ENCODE data around the gene HNF1B. TPM values are rescaled to one million over a fixed set of nuclear protein-coding genes. Genes with fewer than 3 reads are reported as not detected.

HNF1B gene
- total RNA-seq, 2 experiments from 2014 or later = not detected

- no peak for DNase-seq (ENCODE audit: low spot score)
- TF ChIP-seq EZH2phosphoT487 (IDR thresholded peaks at IDR 0.05; ENCODE audit: borderline replicate concordance, low read depth, low read length) (no peak), CTCF (conservative IDR thresholded peaks at IDR 0.05; ENCODE audit: low read length) (no peak)
- H3K9me3 ChIP-seq (ENCODE audit: low read length) = no peaks in the 10 kb centered on the region
- H3K27ac ChIP-seq (ENCODE audit: low read depth, low read length, poor library complexity, severe bottlenecking) = no peak overlapping the region
- no peaks in the 10 kb centered on the region for H4K20me1 ChIP-seq (ENCODE audit: insufficient read depth, low read length)
- no peak overlapping the region for H3K4me3 ChIP-seq (ENCODE audit: low read depth, low read length, poor library complexity, severe bottlenecking)
- H2AFZ ChIP-seq (ENCODE audit: low read length) = no peak overlapping the region
- CTCF ChIA-PET (ENCODE audit: unreplicated experiment) = no interaction called here
- no peaks in the 10 kb centered on the region for H3K9me2 ChIP-seq (ENCODE audit: insufficient read depth, low read length)
- no peaks in the 10 kb centered on the region for H3K36me3 ChIP-seq (ENCODE audit: insufficient read depth, low read length)
- POLR2A ChIA-PET = no interaction called here
- H3K4me1 ChIP-seq (ENCODE audit: insufficient read depth, low read length, poor library complexity, severe bottlenecking) = no peaks in the 10 kb centered on the region
- no peaks in the 10 kb centered on the region for H3K79me2 ChIP-seq (ENCODE audit: insufficient read depth, low read depth, low read length)
- intact Hi-C loops (cut with micrococcal nuclease; ENCODE audit: unreplicated experiment) = no loop called here
- no peak overlapping the region for H3K4me2 ChIP-seq (ENCODE audit: low read length)
- BruUV-seq (replicated peaks) = no TSS peak
Observed at GRCh38 chr17:37750292-37750691, 5.4 kb upstream of the HNF1B start.

- no peaks in the 10 kb centered on the region for H3K79me2 ChIP-seq (ENCODE audit: insufficient read depth, low read depth, low read length)
- H3K4me3 ChIP-seq (ENCODE audit: low read depth, low read length, poor library complexity, severe bottlenecking) = no peak overlapping the region
- H3K4me2 ChIP-seq (ENCODE audit: low read length) = no peak overlapping the region
- no TSS peak for BruUV-seq (replicated peaks)
- H3K36me3 ChIP-seq (ENCODE audit: insufficient read depth, low read length) = no peaks in the 10 kb centered on the region
- no peak overlapping the region for H3K27ac ChIP-seq (ENCODE audit: low read depth, low read length, poor library complexity, severe bottlenecking)
- CTCF ChIA-PET (ENCODE audit: unreplicated experiment) = no interaction called here
- H3K9me3 ChIP-seq (ENCODE audit: low read length) = no peaks in the 10 kb centered on the region
- H2AFZ ChIP-seq (ENCODE audit: low read length) = no peak overlapping the region
- H3K9me2 ChIP-seq (ENCODE audit: insufficient read depth, low read length) = no peaks in the 10 kb centered on the region
- H3K4me1 ChIP-seq (ENCODE audit: insufficient read depth, low read length, poor library complexity, severe bottlenecking) = no peaks in the 10 kb centered on the region
- DNase-seq (ENCODE audit: low spot score) = no peak
- POLR2A ChIA-PET = interaction anchor here (0.5 kb wide), 1 partner anchor 1526 kb away, joined by 5 read pairs; no protein-coding TSS in a partner anchor
- no peak for TF ChIP-seq CTCF (conservative IDR thresholded peaks at IDR 0.05; ENCODE audit: low read length)
- TF ChIP-seq EZH2phosphoT487 (IDR thresholded peaks at IDR 0.05; ENCODE audit: borderline replicate concordance, low read depth, low read length) = no peak
- no peaks in the 10 kb centered on the region for H4K20me1 ChIP-seq (ENCODE audit: insufficient read depth, low read length)
- intact Hi-C loops (cut with micrococcal nuclease; ENCODE audit: unreplicated experiment) = no loop called here
Observed at GRCh38 chr17:37747222-37747621, 2.4 kb upstream of the HNF1B start.

- Histone ChIP-seq H3K4me2 (ENCODE audit: low read length) (no peak overlapping the region), H2AFZ (ENCODE audit: low read length) (no peak overlapping the region), H4K20me1 (ENCODE audit: insufficient read depth, low read length) (no peaks in the 10 kb centered on the region), H3K9me3 (ENCODE audit: low read length) (no peaks in the 10 kb centered on the region), H3K27ac (ENCODE audit: low read depth, low read length, poor library complexity, severe bottlenecking) (no peak overlapping the region), H3K4me3 (ENCODE audit: low read depth, low read length, poor library complexity, severe bottlenecking) (no peak overlapping the region), H3K4me1 (ENCODE audit: insufficient read depth, low read length, poor library complexity, severe bottlenecking) (no peaks in the 10 kb centered on the region), H3K36me3 (ENCODE audit: insufficient read depth, low read length) (no peaks in the 10 kb centered on the region), H3K9me2 (ENCODE audit: insufficient read depth, low read length) (no peaks in the 10 kb centered on the region), H3K79me2 (ENCODE audit: insufficient read depth, low read depth, low read length) (no peaks in the 10 kb centered on the region)
- POLR2A ChIA-PET = interaction anchor here (0.5 kb wide), 1 partner anchor 1526 kb away, joined by 5 read pairs; no protein-coding TSS in a partner anchor
- CTCF ChIA-PET (ENCODE audit: unreplicated experiment) = no interaction called here
- intact Hi-C loops (cut with micrococcal nuclease; ENCODE audit: unreplicated experiment) = no loop called here
- BruUV-seq (replicated peaks) = no TSS peak
- TF ChIP-seq CTCF (conservative IDR thresholded peaks at IDR 0.05; ENCODE audit: low read length) = no peak
- TF ChIP-seq EZH2phosphoT487 (IDR thresholded peaks at IDR 0.05; ENCODE audit: borderline replicate concordance, low read depth, low read length) = no peak
- DNase-seq (ENCODE audit: low spot score) = no peak
Observed at GRCh38 chr17:37746617-37747016, 1.8 kb upstream of the HNF1B start.
